ENCODE measurements around the gene TRPM5. TPM values are rescaled to one million over a fixed set of nuclear protein-coding genes. Genes with fewer than 3 reads are reported as not detected.

TRPM5 gene
- total and polyA plus RNA-seq, 2 of the 4 experiments (the other 2 are of a cell fraction): not detected

- ATAC-seq (ENCODE audit: low read depth): no peak
- Histone ChIP-seq H3K23ac (ENCODE audit: low read depth, low read length) (no peak overlapping the region), H2BK120ac (ENCODE audit: low read depth, low read length) (no peak overlapping the region), H2BK15ac (ENCODE audit: low read depth, low read length) (no peak overlapping the region), H2AK5ac (ENCODE audit: low read depth, low read length) (no peak overlapping the region), H2AK9ac (replicated peaks; ENCODE audit: low read depth, low read length, poor library complexity) (no peak overlapping the region), H3K9ac (ENCODE audit: low read depth, low read length) (no peak overlapping the region), H3K36me3 (ENCODE audit: control insufficient read depth, insufficient read depth, low read length) (no peaks in the 10 kb centered on the region), H3K56ac (ENCODE audit: extremely low read depth, insufficient read depth, low read length) (no peak overlapping the region), H2AFZ (replicated peaks; ENCODE audit: low read length, poor library complexity) (no peak overlapping the region), H3K27ac (ENCODE audit: insufficient read depth, low read length) (no peak overlapping the region), H3K9me3 (ENCODE audit: control insufficient read depth, insufficient read depth, low read length) (no peaks in the 10 kb centered on the region), H3K4me3 (ENCODE audit: insufficient read depth, low read depth, low read length) (no peak overlapping the region), H3K4me2 (ENCODE audit: low read depth, low read length) (no peak overlapping the region), H2BK20ac (ENCODE audit: low read depth, low read length) (no peak overlapping the region), H3K79me1 (ENCODE audit: low read depth in 1 of 2, low read length in 2 of 2) (no peaks in the 10 kb centered on the region), H4K8ac (ENCODE audit: low read depth in 2 of 2, low read length in 2 of 2) (no peak overlapping the region), H4K5ac (ENCODE audit: low read depth, low read length) (no peak overlapping the region), H2BK5ac (ENCODE audit: low read depth, low read length, poor library complexity, severe bottlenecking) (no peak overlapping the region), H3K9me1 (ENCODE audit: insufficient read depth, low read length) (no peaks in the 10 kb centered on the region), H3K4me1 (ENCODE audit: control insufficient read depth, insufficient read depth, low read length) (no peaks in the 10 kb centered on the region), H3K14ac (replicated peaks; ENCODE audit: low read depth, low read length) (no peak overlapping the region), H4K20me1 (ENCODE audit: insufficient read depth, low read length) (no peaks in the 10 kb centered on the region), H4K91ac (ENCODE audit: insufficient read depth, low read depth, low read length) (no peak overlapping the region), H3K4ac (ENCODE audit: low read depth, low read length) (no peak overlapping the region), H3K27me3 (ENCODE audit: control insufficient read depth, insufficient read depth, low read length) (peaks cover 11% of the 10 kb centered on the region; the same call in 1 of the 2 replicates), H3K18ac (ENCODE audit: low read depth, low read length) (no peak overlapping the region)
- ChIA-PET POLR2A (ENCODE audit: unreplicated experiment) (no interaction called here), CTCF (interaction anchor here (0.5 kb wide), 1 partner anchor 222 kb away, joined by 4 read pairs; no protein-coding TSS in a partner anchor)
- intact Hi-C loops (cut with micrococcal nuclease): no loop called here
- TF ChIP-seq RCOR1 (IDR thresholded peaks at IDR 0.05; ENCODE audit: insufficient replicate concordance, low read length) (no peak), MAFK (IDR thresholded peaks at IDR 0.05; ENCODE audit: low read depth, low read length) (no peak), SMC3 (IDR thresholded peaks at IDR 0.05; ENCODE audit: low read depth, low read length) (no peak), ELK1 (IDR thresholded peaks at IDR 0.05; ENCODE audit: borderline replicate concordance, low read depth, low read length) (no peak), NFE2L2 (IDR thresholded peaks at IDR 0.05; ENCODE audit: low read depth, low read length) (no peak), MXI1 (IDR thresholded peaks at IDR 0.05; ENCODE audit: borderline replicate concordance, low read depth, low read length) (no peak), RAD21 (IDR thresholded peaks at IDR 0.05; ENCODE audit: low read length) (no peak), BHLHE40 (IDR thresholded peaks at IDR 0.05; ENCODE audit: low read depth, low read length) (no peak), POLR2A (IDR thresholded peaks at IDR 0.05; ENCODE audit: low read depth, low read length) (no peak), CTCF (conservative IDR thresholded peaks at IDR 0.05; ENCODE audit: low read depth, low read length) (no peak), FOS (IDR thresholded peaks at IDR 0.05; ENCODE audit: low read depth, low read length) (no peak), RFX5 (IDR thresholded peaks at IDR 0.05; ENCODE audit: low read depth, low read length) (no peak), USF2 (IDR thresholded peaks at IDR 0.05; ENCODE audit: low read depth, low read length) (no peak), CHD1 (IDR thresholded peaks at IDR 0.05; ENCODE audit: low read depth, low read length) (no peak), CEBPB (IDR thresholded peaks at IDR 0.05; ENCODE audit: low read depth, low read length) (no peak), MAZ (IDR thresholded peaks at IDR 0.05; ENCODE audit: borderline replicate concordance, low read depth, low read length) (no peak)
- no peak for DNase-seq
- in situ Hi-C loops (cut with MboI; ENCODE audit: low sequenced_read_pairs): loop anchor here (5.0 to 10.0 kb wide), 2 partner anchors 107 to 469 kb away; no protein-coding TSS in a partner anchor
- dilution Hi-C loops (cut with HindIII; ENCODE audit: low sequenced_read_pairs, unreplicated experiment): no loop called here
- no CpG with 5 or more reads among the region's 8 CpGs for WGBS, 2 experiments (ENCODE audit: extremely low coverage in 2 of 2, insufficient read length in 1 of 2)
- no TSS peak for BruUV-seq (replicated peaks)
These were observed 18.8 kb downstream of the TRPM5 start for GRCh38 chr11:2425506-2425905.
